Natural killer cell (primary cell): ENCODE results near the gene IGLL1. TPM values are rescaled to one million over a fixed set of nuclear protein-coding genes. Genes with fewer than 3 reads are reported as not detected.

ENCODE experiments used
- ATAC-seq, 3 donors: fragments of 150-1000 bp in 2 of 3; fragments of 200-7000 bp in 1 of 3; cut with Tn5 transposase; 1 replicate in 1 of 3; 2 replicates in 2 of 3; pipeline ENCODE4 v1.10.0; 2021; ENCODE audit warnings: mild to moderate bottlenecking in 2 of 3, moderate library complexity in 2 of 3
- DNase-seq, 2 donors: peaks; one replicate each; pipeline versions ENCODE4 v3.0.0 to v3.0.0-alpha.2; 2013 to 2021; ENCODE audit warnings: mixed read lengths in 1 of 2
- H3K27ac ChIP-seq: one replicate; pipeline ENCODE4 v1.5.1; 2013; ENCODE audit warnings: mild to moderate bottlenecking, low read length
- H3K27me3 ChIP-seq: one replicate; pipeline ENCODE4 v1.6.1; 2013; ENCODE audit warnings: low read length; ENCODE audit not compliant: control insufficient read depth, insufficient read depth
- H3K36me3 ChIP-seq: one replicate; pipeline ENCODE4 v1.6.1; 2013; ENCODE audit warnings: low read length; ENCODE audit not compliant: control insufficient read depth, insufficient read depth
- H3K4me1 ChIP-seq: one replicate; pipeline ENCODE4 v1.6.1; 2013; ENCODE audit warnings: low read length; ENCODE audit not compliant: control insufficient read depth, insufficient read depth
- H3K4me3 ChIP-seq: one replicate; pipeline ENCODE4 v1.5.1; 2013; ENCODE audit warnings: low read length
- H3K9me3 ChIP-seq: one replicate; pipeline ENCODE4 v1.6.1; 2013; ENCODE audit warnings: low read length; ENCODE audit not compliant: control insufficient read depth, insufficient read depth
- H3K27ac Mint-ChIP-seq, 2 donors: one replicate each; pipeline ENCODE4 v1.8.0; 2022; ENCODE audit warnings: mild to moderate bottlenecking in 2 of 2, mixed read lengths in 2 of 2, moderate library complexity in 1 of 2
- H3K27me3 Mint-ChIP-seq, 2 donors: one replicate each; pipeline ENCODE4 v1.8.0; 2022; ENCODE audit warnings: low read depth in 2 of 2, mixed read lengths in 2 of 2
- H3K36me3 Mint-ChIP-seq: one replicate; pipeline ENCODE4 v1.8.0; 2022; ENCODE audit warnings: mixed read lengths
- H3K4me1 Mint-ChIP-seq, 2 donors: one replicate each; pipeline ENCODE4 v1.8.0; 2022; ENCODE audit warnings: mixed read lengths in 2 of 2
- H3K4me3 Mint-ChIP-seq: one replicate; pipeline ENCODE4 v1.8.0; 2022; ENCODE audit warnings: mild to moderate bottlenecking, moderate library complexity, mixed read lengths
- H3K9me3 Mint-ChIP-seq, 2 donors: one replicate each; pipeline ENCODE4 v1.8.0; 2022; ENCODE audit warnings: mixed read lengths in 2 of 2
- CTCF ChIP-seq: fragments of 200-600 bp; IDR thresholded peaks from one replicate; pipeline ENCODE4 v1.8.0; 2022; ENCODE audit warnings: antibody characterized with exemption
- WGBS: methylation state at CpG from one replicate; pipeline ENCODE4 v1.1.7; 2013; ENCODE audit warnings: missing lambda C conversion rate; ENCODE audit not compliant: insufficient coverage; 5-methylcytosine and 5-hydroxymethylcytosine counted together
- intact Hi-C: fragments of 100-400 bp; cut with micrococcal nuclease; formaldehyde crosslinking; loops from one replicate; pipeline ENCODE4 v1.14.2; 2022
- total RNA-seq, 4 donors: library from RNA; stranded (reverse); fragments of 120-200 nt in 1 of 4; gene quantifications; one replicate each; pipeline versions ENCODE4 v1.2.3 to v1.2.4, GENCODE V29; 2013 to 2022

Gene IGLL1
- total RNA-seq, 3 donors from 2014 or later (not counting 1 experiment from before 2014, with no cell fraction given): not detected

DNA sequence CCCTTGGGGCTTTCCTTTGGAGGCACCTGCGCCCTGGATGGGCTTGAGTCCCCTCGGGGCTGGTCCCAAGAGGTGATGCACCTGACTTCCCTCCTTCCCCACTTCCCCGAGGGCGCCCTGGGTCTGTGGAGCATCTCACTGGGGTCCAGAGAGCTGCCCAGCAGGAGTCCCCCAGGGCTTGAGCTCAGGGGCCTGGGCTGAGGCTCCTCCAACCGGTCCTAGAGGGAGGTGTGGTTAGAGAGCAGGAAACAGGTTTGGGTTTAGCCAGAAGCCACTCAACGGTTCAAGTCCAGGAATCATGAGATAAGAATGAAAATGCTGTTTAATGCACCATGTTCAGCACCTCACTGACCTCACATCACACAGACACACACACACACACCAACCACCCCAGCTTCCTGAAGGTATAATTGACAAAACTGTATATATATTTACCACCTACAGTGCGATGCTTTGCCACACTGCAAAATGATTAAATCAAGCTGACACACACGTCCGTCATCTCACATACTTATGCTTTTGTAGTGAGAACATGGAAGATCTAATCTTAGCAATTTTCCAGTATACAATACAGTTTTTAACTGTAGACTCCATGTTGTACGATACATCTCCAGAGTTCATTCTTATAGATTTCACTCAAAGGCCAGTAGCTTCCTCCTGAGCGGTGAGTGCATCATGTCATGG is 628 bp upstream of the IGLL1 start:
- Histone ChIP-seq H3K9me3 (no peaks in the 10 kb centered on the region), H3K27ac (no peak overlapping the region), H3K4me1 (peaks cover 5% of the 10 kb centered on the region), H3K4me3 (no peak overlapping the region), H3K27me3 (no peaks in the 10 kb centered on the region), H3K36me3 (no peaks in the 10 kb centered on the region)
- Mint-ChIP-seq H3K27ac (no peak overlapping the region), H3K9me3 (no peaks in the 10 kb centered on the region), H3K4me3 (no peak overlapping the region), H3K27me3 (peaks cover 0 to 5% of the 10 kb centered on the region in 2 donors), H3K4me1 (no peaks in the 10 kb centered on the region), H3K36me3 (no peaks in the 10 kb centered on the region)
- WGBS: 17% methylated on average over 11 of the region's 11 CpGs
- no peak for TF ChIP-seq CTCF
- no peak for ATAC-seq
- DNase-seq: no peak
- intact Hi-C loops: no loop called here

GRCh38 chr22:23579280-23579679 is 810 bp downstream of the IGLL1 start:
- TF ChIP-seq CTCF: no peak
- H3K27ac Mint-ChIP-seq: no peak overlapping the region
- H3K27me3 Mint-ChIP-seq: peaks cover 0 to 5% of the 10 kb centered on the region in 2 donors
- no peaks in the 10 kb centered on the region for H3K36me3 Mint-ChIP-seq
- Histone ChIP-seq H3K36me3 (no peaks in the 10 kb centered on the region), H3K27me3 (no peaks in the 10 kb centered on the region), H3K4me1 (peaks cover 5% of the 10 kb centered on the region), H3K9me3 (no peaks in the 10 kb centered on the region), H3K27ac (no peak overlapping the region), H3K4me3 (no peak overlapping the region)
- WGBS: 58% methylated on average over 5 of the region's 5 CpGs
- H3K4me3 Mint-ChIP-seq: no peak overlapping the region
- intact Hi-C loops: no loop called here
- no peaks in the 10 kb centered on the region for H3K4me1 Mint-ChIP-seq
- no peak for ATAC-seq
- no peaks in the 10 kb centered on the region for H3K9me3 Mint-ChIP-seq
- no peak for DNase-seq

GRCh38 chr22:23578306-23578705 is 1.8 kb downstream of the IGLL1 start:
- WGBS: 40% methylated on average over 10 of the region's 11 CpGs

More at GRCh38 chr22:23578306-23578705, 1.8 kb downstream of the IGLL1 start:
- no peaks in the 10 kb centered on the region for H3K4me1 Mint-ChIP-seq
- peaks cover 0 to 5% of the 10 kb centered on the region in 2 donors for H3K27me3 Mint-ChIP-seq
- DNase-seq: no peak
- Histone ChIP-seq H3K27me3 (no peaks in the 10 kb centered on the region), H3K9me3 (no peaks in the 10 kb centered on the region), H3K4me3 (no peak overlapping the region), H3K36me3 (no peaks in the 10 kb centered on the region), H3K4me1 (peaks cover 5% of the 10 kb centered on the region), H3K27ac (no peak overlapping the region)
- intact Hi-C loops: no loop called here
- ATAC-seq: no peak
- H3K27ac Mint-ChIP-seq: no peak overlapping the region
- H3K9me3 Mint-ChIP-seq: no peaks in the 10 kb centered on the region
- no peak overlapping the region for H3K4me3 Mint-ChIP-seq
- no peak for TF ChIP-seq CTCF
- H3K36me3 Mint-ChIP-seq: no peaks in the 10 kb centered on the region
